CMK (cell line): ENCODE data around the gene DNASE1L2.
"Not testable (repeated sequence)": the region's sequence is repeated elsewhere in the genome, so short reads cannot be mapped to it uniquely, and the experiment has no call there.

Experiments used
- DNase-seq: peaks from one replicate; pipeline ENCODE4 v3.0.0-alpha.2; 2010; ENCODE audit warnings: low read depth

The DNASE1L2 gene

GRCh38 chr16:2238838-2239675 is 2.8 kb downstream of the DNASE1L2 start:
- DNase-seq = no peak

GRCh38 chr16:2240331-2240730 is 4.1 kb downstream of the DNASE1L2 start:
- DNase-seq = not testable (repeated sequence)

GRCh38 chr16:2242598-2242997 is 6.4 kb downstream of the DNASE1L2 start:
- no peak for DNase-seq

- DNase-seq = no peak
These were observed 6.8 kb downstream of the DNASE1L2 start for GRCh38 chr16:2243031-2243528.

GRCh38 chr16:2243781-2244180 is 7.5 kb downstream of the DNASE1L2 start:
- DNase-seq = no peak

DNA sequence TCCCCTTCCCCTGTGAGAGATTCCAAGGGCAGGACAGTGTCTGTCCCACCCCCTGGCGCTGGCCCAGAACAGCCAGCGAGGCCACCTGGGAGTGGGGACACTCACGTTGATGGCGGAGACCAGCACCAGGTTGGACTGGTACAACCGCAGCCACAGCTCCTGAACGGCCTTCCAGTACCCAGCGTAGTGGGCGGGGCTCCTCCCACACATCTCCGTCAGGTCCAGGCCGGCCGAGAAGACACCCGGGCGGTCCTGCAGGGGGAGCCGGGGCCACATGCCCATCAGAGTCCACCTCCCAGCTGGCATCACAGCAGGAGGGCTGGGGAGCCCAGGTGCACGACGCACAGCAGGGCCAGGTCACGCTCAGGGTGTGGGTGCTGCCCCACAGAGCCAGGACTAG is 8.1 kb downstream of the DNASE1L2 start:
- DNase-seq = no peak

DNA sequence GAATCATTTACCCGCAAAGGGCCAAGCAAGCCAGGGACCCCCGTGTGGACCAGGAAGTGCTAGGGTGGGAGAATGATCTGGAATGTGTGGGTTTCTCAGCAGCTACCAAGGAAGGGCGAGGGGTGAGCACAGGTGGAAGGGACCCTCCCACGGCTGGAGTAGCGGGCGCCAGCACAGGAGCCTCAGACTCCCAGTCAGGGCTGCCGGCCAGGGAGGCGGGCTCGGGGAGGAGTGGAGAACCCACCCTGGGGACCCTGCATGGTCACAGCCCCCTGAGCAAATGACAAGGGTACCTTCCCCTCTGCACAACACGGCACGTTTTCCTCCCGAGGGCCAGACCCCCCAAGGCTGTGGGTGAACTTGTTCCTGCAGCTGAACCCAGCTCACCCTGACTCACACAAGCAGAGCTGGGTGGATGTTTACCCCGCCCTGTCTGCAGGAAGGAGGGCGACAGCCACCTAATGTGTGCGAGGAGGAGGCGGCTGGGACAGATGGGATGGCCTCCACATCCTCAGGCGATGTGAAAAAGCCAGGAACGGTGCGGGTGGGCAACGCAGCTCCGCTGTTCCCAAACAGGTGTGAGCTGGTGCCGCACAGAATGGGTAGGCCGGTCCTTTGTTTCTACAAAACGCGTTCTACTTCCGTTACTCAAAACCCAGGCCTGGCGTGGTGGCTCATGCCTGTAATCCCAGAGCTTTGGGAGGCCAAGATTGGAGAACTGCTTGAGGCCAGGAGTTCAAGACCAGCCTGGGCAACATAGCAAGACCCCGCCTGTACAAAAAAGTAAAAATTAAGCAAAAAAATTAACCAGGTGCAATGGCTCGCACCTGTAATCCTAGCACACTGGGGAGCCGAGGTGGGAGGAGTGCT is 8.9 kb downstream of the DNASE1L2 start:
- DNase-seq = no peak

GRCh38 chr16:2246301-2246885 is 10.1 kb downstream of the DNASE1L2 start:
- no peak for DNase-seq

DNA sequence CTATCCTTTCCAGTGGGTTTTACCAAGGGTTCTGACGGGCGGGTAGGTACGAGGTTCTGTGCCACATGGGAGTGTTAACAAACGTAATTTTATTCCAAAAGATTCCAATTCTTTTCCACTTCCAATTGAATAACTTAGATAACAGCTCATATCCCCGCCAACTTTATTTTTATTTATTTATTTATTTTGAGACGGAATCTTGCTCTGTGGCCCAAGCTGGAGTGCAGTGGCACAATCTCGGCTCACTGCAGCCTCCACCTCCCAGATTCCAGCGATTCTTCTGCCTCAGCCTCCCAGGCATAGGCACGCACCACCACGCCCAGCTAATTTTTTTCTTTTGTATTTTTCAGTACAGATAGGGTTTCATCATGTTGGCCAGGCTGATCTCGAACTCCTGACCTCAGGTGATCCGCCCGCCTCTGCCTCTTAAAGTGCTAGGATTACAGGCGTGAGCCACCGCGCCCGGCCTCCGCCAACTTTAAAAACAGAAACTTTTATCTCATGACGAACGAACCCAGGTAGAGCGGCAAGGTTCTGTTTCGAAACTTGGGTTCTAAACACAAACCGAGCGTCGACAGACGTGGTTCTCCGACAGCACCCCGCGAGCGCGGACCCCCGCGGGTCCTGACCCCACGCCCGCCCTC is 14.5 kb downstream of the DNASE1L2 start:
- DNase-seq = no peak

DNA sequence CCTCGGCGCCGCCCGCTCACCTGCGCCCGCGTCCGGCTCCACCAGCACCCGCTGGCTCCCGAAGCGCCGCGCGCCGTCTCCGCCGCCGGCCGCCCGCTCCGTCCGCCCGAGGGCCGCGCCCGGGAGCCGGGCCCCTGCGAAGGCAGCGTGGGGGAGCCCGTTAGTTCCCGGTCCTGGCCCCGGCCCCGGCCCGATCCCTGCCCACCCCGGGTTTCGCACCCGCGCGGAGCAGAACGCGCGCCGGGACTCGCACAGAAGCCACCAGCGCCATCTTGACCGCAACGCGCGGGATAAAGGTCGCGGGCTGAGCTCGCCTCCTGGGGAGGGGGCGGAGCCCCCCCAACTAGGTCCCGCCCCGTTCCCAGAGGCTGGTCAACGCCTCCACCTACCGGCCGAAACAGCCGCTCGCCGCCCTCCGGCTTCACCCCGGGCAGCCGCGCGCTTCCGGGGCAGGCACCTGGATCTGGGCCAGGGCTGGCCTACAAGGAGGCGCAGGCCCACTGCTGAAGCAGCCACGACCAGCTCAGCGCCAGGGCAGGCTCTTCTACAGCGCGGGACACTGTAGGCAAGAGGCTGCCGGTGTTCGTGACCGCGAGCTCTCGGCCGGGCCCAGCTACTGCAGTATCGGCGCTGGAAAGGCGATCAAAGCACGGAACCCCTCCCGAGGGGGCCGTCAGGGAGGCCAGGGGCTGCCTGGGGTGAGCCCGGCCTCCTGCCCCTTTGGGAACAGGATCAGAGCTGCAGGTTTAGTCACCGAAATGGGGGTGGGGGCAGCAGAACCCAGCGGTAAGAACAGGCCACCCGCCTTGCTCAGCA is 15.3 kb downstream of the DNASE1L2 start, which contains the start of gene ECI1:
ECI1 (minus strand) TSS at position 292 of the 816 bp plus-strand sequence; CDS start at position 271, 21 bp downstream.
- peak; percentile 76 for DNase-seq

DNA sequence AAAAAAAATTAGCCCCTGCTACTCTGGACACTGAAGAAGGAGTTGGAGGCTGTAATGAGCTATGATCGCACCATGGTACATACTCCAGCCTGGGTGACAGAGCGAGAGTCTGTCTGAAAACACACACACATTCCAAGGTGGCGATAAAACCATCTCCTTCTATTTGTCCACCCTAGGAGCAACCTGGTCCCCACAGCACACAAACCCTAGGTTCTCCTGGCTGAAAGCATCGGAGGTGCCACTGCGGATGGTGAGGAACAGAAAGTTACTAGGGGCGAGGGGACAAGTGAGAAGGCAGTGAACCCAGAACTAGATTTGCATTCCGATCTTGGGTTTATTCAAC is 16.5 kb downstream of the DNASE1L2 start:
- no peak for DNase-seq

GRCh38 chr16:2253293-2253692 is 17.0 kb downstream of the DNASE1L2 start:
- DNase-seq = no peak

DNA sequence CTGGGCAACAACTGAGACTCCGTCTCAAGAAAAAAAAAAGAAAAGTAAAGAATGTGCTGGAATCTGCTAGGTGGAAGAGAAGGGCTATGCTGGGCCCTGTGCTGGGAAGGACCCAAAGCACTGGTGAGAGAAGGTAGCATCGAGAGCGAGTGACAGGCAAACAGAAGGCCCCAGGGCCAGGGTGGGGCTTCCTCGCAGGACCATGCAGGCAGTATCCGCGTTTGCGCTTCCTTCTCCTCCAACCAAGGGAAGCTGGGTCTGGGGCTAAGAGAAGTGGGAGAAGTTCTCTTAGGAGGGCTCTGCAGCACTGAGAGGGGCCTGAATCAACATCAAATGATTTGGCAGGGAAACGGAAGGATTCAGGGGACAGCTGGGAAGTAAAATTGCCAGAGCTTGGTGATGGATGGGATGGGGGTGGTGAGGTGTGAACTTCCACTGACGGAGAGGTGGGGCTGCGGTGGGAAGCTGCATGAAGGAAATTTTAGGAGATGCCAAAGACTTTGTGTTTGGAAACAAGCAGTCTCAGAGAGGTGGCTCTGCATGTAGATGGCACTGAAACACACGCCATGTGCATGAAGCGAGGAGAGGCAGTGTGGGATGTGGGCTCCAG is 20.4 kb downstream of the DNASE1L2 start:
- no peak for DNase-seq

DNA sequence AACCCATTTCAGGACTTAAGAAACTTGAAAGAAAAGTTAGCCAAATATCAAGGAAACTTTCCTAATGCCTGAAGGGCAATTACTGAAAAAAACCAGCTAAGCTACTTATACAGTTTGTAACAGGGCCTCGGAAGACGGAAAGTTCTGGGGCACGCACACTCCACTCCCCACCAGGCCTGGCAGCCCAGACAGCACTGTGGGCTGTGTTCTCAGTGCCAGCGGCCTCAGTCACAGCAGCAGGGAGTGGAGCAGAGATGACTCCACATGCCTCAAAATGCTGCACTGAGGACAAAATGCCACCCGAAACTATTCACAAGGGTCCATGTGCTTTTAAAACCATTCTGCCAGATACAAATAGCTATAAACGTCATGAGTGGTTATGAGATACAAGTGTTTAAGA is 21.5 kb downstream of the DNASE1L2 start:
- DNase-seq = no peak

DNA sequence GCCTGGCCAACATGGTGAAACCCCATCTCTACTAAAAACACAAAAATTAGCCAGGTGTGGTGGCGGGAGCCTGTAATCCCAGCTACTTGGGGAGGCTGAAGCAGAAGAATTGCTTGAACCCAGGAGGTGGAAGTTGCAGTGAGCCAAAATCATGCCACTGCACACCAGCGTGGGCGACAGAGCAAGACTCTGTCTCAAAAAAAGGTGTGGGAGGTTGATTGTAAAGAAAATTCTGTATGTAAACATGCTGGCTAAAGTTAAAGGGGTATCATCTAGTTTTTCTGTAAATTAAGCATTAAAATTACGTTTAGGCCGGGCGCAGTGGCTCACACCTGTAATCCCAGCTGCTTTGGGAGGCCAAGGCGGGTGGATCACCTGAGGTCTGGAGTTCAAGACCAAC is 22.3 kb downstream of the DNASE1L2 start:
- DNase-seq = not testable (repeated sequence)

GRCh38 chr16:2260250-2260649 is 24.0 kb downstream of the DNASE1L2 start:
- DNase-seq = no peak

DNA sequence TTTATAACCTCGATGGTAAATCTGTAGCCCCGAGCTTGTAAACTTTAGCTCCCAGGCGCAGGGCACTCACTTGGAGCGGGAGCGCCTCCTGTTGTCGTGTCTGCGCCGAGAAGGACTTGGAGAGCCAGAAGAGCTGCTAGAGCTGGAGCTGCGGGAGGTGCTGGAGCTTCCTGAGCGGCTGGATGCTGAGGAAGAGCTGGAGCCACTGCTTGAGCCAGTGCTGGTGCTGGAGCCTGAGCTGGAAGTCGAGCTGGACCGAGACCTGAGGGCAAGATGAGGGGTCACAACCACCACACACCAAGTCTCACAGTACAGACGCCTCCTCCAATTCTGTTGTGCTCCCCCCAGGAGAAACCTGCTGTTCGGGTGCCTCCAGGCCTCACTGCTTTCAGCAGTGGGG is 26.8 kb downstream of the DNASE1L2 start:
- not testable (repeated sequence) for DNase-seq

- DNase-seq = not testable (repeated sequence)
These were observed 30.6 kb downstream of the DNASE1L2 start for GRCh38 chr16:2266887-2267286.

GRCh38 chr16:2267505-2267912 is 31.3 kb downstream of the DNASE1L2 start:
- not testable (repeated sequence) for DNase-seq

DNA sequence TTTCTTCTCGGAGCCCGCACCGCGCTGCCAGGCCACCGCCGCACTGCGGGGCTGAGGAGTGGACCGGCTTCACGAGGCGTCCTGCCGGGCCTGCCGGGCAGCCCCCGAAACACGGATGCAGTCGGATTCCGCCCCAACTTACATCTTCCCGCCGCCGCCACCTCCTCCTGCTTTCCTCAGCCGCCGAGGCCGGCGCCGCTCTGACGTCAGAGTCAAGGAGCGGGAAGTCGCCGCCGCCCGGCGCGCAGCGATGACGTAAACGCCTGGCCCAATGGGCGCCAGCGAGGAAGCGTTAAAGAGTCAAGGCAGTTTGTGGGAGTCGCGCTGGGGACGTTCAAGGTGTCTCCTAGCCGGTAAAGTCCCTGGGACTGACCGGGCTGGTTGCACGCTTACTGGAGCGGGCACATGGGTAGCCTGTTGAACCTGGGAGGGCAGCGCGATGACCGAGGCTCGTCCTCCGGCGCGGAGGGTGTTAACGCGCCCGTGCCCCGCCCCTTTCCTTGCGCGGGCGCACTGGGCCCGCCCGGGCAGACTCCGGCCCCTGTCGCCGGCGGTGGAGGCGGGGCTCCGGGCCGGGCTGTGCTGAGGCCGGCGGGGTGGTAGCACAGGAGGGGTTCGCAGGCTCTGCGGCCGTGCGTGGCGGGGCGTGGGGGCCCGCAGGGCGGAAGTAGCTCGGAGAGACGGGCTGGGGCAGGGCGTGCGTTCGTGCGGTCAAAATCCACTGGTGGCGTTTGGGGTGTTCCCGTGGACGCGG is 31.8 kb downstream of the DNASE1L2 start, which contains the start of gene RNPS1:
RNPS1 (minus strand) TSS at position 214 of the 754 bp plus-strand sequence. CDS start 3,483 bp downstream, outside the sequence.
- DNase-seq = peak; percentile 87
